ENCODE measurements around the gene THSD8. TPM values are rescaled to one million over a fixed set of nuclear protein-coding genes. Genes with fewer than 3 reads are reported as not detected.

The THSD8 gene
- total and polyA plus RNA-seq, 3 donors from 2014 or later, result 3.0 to 27.9 (median 14.0) TPM

DNA sequence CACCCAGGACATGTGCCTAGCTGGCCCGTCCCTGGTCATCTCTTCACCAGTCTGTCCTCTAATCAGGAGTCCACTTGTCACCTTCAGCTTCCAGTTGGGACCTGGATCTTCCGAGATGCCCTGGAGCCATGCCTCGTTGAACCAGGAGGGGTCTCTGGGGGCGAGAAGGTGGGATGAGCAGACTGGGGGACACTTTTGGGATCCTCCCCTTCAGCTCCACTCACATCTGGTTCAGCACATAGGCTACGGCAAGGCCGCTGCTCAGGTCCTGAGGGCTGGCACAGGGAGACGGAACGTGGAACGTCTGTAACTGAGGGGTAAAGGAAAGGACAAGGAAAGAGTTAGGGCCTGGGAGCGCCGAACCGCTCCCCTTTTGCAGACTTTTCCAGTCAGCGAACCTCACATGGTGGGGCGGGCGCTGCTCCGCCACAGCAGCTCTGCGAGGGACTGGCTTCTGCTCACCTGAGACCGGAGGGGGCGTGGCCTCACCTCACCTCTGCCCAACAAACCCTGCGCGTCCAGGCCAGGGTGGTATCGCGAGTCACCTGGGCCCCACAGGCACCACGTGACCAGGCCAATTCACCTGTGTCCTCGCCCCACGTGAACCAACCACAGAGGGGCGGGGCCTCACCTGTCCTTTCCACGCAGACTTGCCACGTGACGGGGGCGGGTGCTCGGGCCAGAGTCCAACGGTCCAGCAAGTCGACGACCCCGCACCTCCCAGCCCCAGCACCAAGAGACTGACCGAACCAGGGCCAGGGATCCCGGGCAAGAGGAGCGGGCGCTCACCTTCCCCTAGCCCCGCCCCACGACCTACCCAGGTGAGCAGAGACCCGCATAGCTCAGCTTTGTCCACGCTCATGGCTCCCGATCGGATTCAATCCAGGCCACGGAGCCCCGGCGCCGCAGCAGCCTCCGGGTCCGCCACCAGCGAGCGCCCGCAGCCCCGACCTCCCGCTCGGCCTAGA is 27.0 kb upstream of the THSD8 start, which contains the start of gene HOOK2:
Gene HOOK2, minus strand, starts transcription at position 965 of the 968 bp plus-strand sequence. Its CDS starts 103 bp downstream, at position 862.
- TF ChIP-seq, protein P1, sequence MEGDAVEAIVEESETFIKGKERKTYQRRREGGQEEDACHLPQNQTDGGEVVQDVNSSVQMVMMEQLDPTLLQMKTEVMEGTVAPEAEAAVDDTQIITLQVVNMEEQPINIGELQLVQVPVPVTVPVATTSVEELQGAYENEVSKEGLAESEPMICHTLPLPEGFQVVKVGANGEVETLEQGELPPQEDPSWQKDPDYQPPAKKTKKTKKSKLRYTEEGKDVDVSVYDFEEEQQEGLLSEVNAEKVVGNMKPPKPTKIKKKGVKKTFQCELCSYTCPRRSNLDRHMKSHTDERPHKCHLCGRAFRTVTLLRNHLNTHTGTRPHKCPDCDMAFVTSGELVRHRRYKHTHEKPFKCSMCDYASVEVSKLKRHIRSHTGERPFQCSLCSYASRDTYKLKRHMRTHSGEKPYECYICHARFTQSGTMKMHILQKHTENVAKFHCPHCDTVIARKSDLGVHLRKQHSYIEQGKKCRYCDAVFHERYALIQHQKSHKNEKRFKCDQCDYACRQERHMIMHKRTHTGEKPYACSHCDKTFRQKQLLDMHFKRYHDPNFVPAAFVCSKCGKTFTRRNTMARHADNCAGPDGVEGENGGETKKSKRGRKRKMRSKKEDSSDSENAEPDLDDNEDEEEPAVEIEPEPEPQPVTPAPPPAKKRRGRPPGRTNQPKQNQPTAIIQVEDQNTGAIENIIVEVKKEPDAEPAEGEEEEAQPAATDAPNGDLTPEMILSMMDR (IDR thresholded peaks at IDR 0.05), result no peak
- no peak for TF ChIP-seq POLR2A (IDR thresholded peaks at IDR 0.05)
- DNase-seq, result peak; percentile 66
- WGBS, 2 donors, result 16 to 48% methylated on average over 12 to 57 of the region's 58 CpGs
- Histone ChIP-seq H3K27ac (peak within 1 kb of the TSS; percentile 33 to 72), H3K4me1 (peaks cover 31% of the 10 kb centered on the region), H3K4me3 (peak within 1 kb of the TSS; percentile 62 to 71), H3K9me3 (no peaks in the 10 kb centered on the region), H3K27me3 (no peaks in the 10 kb centered on the region), H3K36me3 (ENCODE audit: low read depth, missing control alignments) (no peaks in the 10 kb centered on the region)
- intact Hi-C loops (cut with DNase I; ENCODE audit: low total_unique reads), result loop anchor here (10.0 kb wide), 1 partner anchor 70 kb away; no protein-coding TSS in a partner anchor

DNA sequence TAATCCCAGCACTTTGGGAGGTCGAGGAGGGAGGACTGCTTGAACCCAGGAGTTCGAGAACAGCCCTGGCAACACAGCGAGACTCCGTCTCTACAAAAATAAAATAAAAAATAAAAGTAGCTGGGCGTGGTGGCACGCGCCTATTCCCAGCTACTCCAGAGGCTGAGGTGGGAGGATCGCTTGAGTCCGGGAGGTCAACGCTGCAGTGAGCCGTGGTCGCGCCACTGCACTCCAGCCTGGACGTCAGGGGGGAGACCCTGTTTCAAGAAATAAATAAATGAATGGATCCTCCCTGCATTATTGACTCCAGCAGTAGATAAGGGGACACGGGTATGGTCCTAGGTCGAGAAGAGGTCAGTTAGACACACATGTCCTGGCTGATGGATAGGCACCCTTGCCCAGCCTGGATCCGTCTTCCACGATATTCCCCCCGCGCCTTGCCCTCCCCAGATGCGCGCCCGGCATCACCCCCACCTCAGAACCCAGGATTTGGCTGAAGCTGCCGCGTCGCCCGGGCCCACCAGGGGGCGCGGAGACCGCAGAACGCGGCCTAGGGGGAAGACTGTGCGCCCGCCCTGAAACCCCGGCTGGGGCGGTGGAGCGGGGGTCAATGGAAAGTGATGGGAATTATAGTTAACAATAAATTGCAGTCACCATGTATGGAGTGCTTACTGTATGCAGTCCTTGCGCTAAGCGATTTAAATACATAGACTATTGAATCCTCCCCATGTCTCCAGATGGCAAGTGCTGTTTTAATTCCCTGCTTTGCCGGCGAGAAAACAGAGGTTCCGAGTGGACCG is 24.5 kb upstream of the THSD8 start:
- H3K9me3 ChIP-seq, result no peaks in the 10 kb centered on the region
- intact Hi-C loops (cut with DNase I; ENCODE audit: low total_unique reads), result loop anchor here (10.0 kb wide), 1 partner anchor 67 kb away; no protein-coding TSS in a partner anchor
- no peaks in the 10 kb centered on the region for H3K36me3 ChIP-seq (ENCODE audit: low read depth, missing control alignments)
- peak; percentile 82 for DNase-seq
- H3K27me3 ChIP-seq, result no peaks in the 10 kb centered on the region
- peak overlapping the region; percentile 54 to 68 for H3K4me3 ChIP-seq
- H3K4me1 ChIP-seq, result peaks cover 34% of the 10 kb centered on the region
- H3K27ac ChIP-seq, result peak overlapping the region; percentile 93 to 95
- TF ChIP-seq POLR2A (IDR thresholded peaks at IDR 0.05), result no peak
- TF ChIP-seq, protein P1 (IDR thresholded peaks at IDR 0.05), result peak; percentile 92 to 95 (median 94)
- WGBS, 2 donors, result 8% methylated on average over 41 to 43 of the region's 43 CpGs

DNA sequence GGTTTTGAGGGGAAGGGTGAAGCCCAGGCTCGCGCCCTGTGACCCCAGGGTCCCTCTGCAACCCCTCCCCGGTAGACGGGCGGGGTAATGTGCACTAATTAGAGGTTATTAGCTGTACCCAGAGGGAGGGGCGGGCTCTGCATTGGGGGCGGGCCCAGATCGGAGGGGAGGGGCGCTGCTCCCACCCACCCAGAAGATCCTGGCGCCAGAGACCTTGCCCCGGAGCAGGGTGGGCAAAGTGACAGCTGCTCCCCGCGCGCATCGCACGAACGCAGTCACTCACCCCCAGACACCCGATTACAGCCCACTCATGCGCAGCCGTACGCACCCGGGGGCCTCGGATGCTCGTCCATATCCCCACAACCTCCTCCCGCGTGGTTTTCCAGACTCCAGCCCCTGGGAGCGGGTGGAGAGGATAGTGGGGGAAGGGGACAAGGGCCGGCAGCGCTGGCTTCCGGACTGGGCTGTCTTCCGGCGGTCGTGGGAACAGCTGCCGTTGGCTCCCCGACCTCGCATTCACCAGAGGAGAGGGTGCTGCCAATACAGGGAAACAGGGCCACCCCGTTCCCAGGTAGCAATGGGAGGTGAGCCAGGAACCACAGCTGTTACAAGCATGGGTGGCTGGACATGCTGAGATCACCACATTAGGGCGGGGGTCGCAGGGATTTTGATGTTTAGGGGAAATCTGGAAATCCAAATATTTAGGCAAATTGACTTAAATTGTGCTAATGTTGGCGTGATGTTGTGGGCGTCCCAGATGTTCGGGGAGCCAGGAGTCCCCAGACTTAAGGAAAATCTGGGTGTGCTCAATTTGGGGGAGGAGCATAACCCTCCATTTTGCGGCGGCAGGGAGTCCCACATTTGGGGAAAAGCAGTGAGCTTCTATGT is 23.6 kb upstream of the THSD8 start:
- H3K27me3 ChIP-seq, result no peaks in the 10 kb centered on the region
- DNase-seq, result peak; percentile 73
- intact Hi-C loops (cut with DNase I; ENCODE audit: low total_unique reads), result loop anchor here (10.0 kb wide), 1 partner anchor 67 kb away; no protein-coding TSS in a partner anchor
- H3K27ac ChIP-seq, result peak overlapping the region; percentile 93 to 95
- TF ChIP-seq, protein P1 (IDR thresholded peaks at IDR 0.05), result no peak
- TF ChIP-seq POLR2A (IDR thresholded peaks at IDR 0.05), result no peak
- H3K36me3 ChIP-seq (ENCODE audit: low read depth, missing control alignments), result no peaks in the 10 kb centered on the region
- 0 to 2% methylated on average over 20 to 42 of the region's 44 CpGs for WGBS, 2 donors
- no peaks in the 10 kb centered on the region for H3K9me3 ChIP-seq
- H3K4me1 ChIP-seq, result peaks cover 40% of the 10 kb centered on the region
- H3K4me3 ChIP-seq, result peak overlapping the region; percentile 54 to 68

DNA sequence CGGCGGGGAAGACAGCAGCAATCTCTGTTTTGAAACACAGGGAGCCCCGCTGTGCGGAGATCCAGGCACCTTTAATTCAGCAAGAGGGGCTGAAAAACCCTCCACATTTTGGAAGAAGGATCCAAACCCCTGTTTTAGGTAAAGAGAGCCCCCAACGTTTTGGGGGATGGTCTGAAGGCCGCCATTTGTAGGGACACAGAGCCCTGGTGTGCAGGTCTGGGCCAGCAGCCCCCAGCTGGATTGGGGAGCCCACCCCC is 23.0 kb upstream of the THSD8 start:
- Histone ChIP-seq H3K4me1 (peaks cover 46% of the 10 kb centered on the region), H3K27ac (peak overlapping the region; percentile 93 to 95), H3K4me3 (peak overlapping the region in 1 of 2 donors; percentile 68), H3K27me3 (no peaks in the 10 kb centered on the region), H3K9me3 (no peaks in the 10 kb centered on the region), H3K36me3 (ENCODE audit: low read depth, missing control alignments) (no peaks in the 10 kb centered on the region)
- intact Hi-C loops (cut with DNase I; ENCODE audit: low total_unique reads), result loop anchor here (10.0 kb wide), 1 partner anchor 66 kb away; no protein-coding TSS in a partner anchor
- no peak for DNase-seq
- 0 to 20% methylated on average over 4 to 6 of the region's 6 CpGs for WGBS, 2 donors
- TF ChIP-seq POLR2A (IDR thresholded peaks at IDR 0.05), result no peak
- TF ChIP-seq, protein P1 (IDR thresholded peaks at IDR 0.05), result no peak

Measured in testis (tissue), 3 donors.